Spleen (tissue), 11 donors: ENCODE measurements around the gene IVNS1ABP. TPM values are rescaled to one million over a fixed set of nuclear protein-coding genes. Genes with fewer than 3 reads are reported as not detected.

Source experiments
- DNase-seq: peaks from one replicate; pipeline ENCODE4 v3.0.0-alpha.2; 2020
- H3K27ac ChIP-seq, 8 donors: fragments of 200-600 bp; sonication (generic) in 7 of 8; 1 replicate in 4 of 8; 2 replicates in 4 of 8; pipeline versions ENCODE4 v1.5.0 to v1.8.0; 2016 to 2021; ENCODE audit warnings: inconsistent platforms in 4 of 8, mild to moderate bottlenecking in 4 of 8, moderate library complexity in 1 of 8
- H3K27me3 ChIP-seq, 7 donors: fragments of 200-600 bp; sonication (generic) in 6 of 7; replicated peaks in 1 of 7; 1 replicate in 4 of 7; 2 replicates in 3 of 7; pipeline versions ENCODE4 v1.5.0 to v1.8.0; 2016 to 2021; ENCODE audit warnings: inconsistent platforms in 3 of 7, mild to moderate bottlenecking in 1 of 7
- H3K36me3 ChIP-seq, 6 donors: fragments of 200-600 bp; sonication (generic) in 5 of 6; 1 replicate in 4 of 6; 2 replicates in 2 of 6; pipeline versions ENCODE4 v1.5.0 to v1.8.0; 2016 to 2021; ENCODE audit warnings: inconsistent platforms in 2 of 6
- H3K4me1 ChIP-seq, 6 donors: fragments of 200-600 bp; sonication (generic) in 5 of 6; 1 replicate in 3 of 6; 2 replicates in 3 of 6; pipeline versions ENCODE4 v1.5.0 to v1.8.0; 2016 to 2021; ENCODE audit warnings: inconsistent platforms in 3 of 6
- H3K4me3 ChIP-seq, 8 donors: fragments of 200-600 bp; sonication (generic) in 7 of 8; 1 replicate in 4 of 8; 2 replicates in 4 of 8; pipeline versions ENCODE4 v1.5.0 to v1.8.0; 2016 to 2021; ENCODE audit warnings: inconsistent platforms in 4 of 8, mild to moderate bottlenecking in 4 of 8, moderate library complexity in 2 of 8
- H3K9me3 ChIP-seq, 8 donors: fragments of 200-600 bp; sonication (generic) in 7 of 8; 1 replicate in 4 of 8; 2 replicates in 4 of 8; pipeline versions ENCODE4 v1.5.0 to v1.8.0; 2016 to 2021; ENCODE audit warnings: inconsistent platforms in 4 of 8
- POLR2A ChIP-seq, 3 donors: fragments of 450-650 bp; IDR thresholded peaks; one replicate each; pipeline ENCODE4 v1.5.1; 2017; ENCODE audit warnings: antibody characterized with exemption in 3 of 3, mild to moderate bottlenecking in 1 of 3
- POLR2AphosphoS5 ChIP-seq, 3 donors: sonication (generic); formaldehyde crosslinking; IDR thresholded peaks; one replicate each; pipeline ENCODE4 v1.5.1; 2017; ENCODE audit warnings: antibody characterized with exemption in 3 of 3
- WGBS, 5 donors: extraction: QIAGEN DNeasy Blood & Tissue Kit in 3 of 5; methylation state at CpG; one replicate each; pipeline versions ENCODE4 v1.1.5 to v1.1.7; 2013 to 2018; 5-methylcytosine and 5-hydroxymethylcytosine counted together
- intact Hi-C: fragments of 100-400 bp; cut with DNase I; formaldehyde crosslinking; loops from one replicate; pipeline ENCODE4 v1.15.0; 2023; ENCODE audit warnings: low total_unique reads
- polyA plus RNA-seq, 3 donors: library from polyadenylated mRNA; stranded (reverse); fragments of 200-250 nt; gene quantifications; one replicate each; pipeline ENCODE4 v1.2.1, GENCODE V29; 2013
- total RNA-seq, 7 donors: library from RNA; depleted of rRNA in 3 of 7; stranded (reverse); fragments of >200 nt in 3 of 7; fragmentation: NEBNext Ultra II Directional in 4 of 7; extraction: Animal tissue kit (Norgen Biotek cat#: 25700) in 4 of 7; gene quantifications; one replicate each; pipeline versions ENCODE4 v1.1.0 to v1.2.1, GENCODE V29; 2016 to 2021
- TF ChIP-seq, protein P1 (sequence below), 11 experiments: fragments of 200-600 bp in 7 of 11; fragments of 450-650 bp in 4 of 11; sonication (generic) in 4 of 11; IDR thresholded peaks in 8 of 11; conservative IDR thresholded peaks in 3 of 11; 1 replicate in 7 of 11; 2 replicates in 4 of 11; pipeline versions ENCODE4 v1.4.0 to v1.8.0; 2016 to 2021; ENCODE audit warnings: antibody characterized with exemption in 11 of 11, inconsistent platforms in 4 of 11, mild to moderate bottlenecking in 1 of 11
- donor health status: healthy with polysubstance abuse.
- donor health status: DM: no; HTN: no; CAD: no; lungs with moderate emphysema.
- donor health status: DM: no; HTN: no; CAD: no.
- donor health status: Bipolar disorder and iron deficiency.
- donor health status: healthy.
- donor health status: DM: no; HTN: no; CAD: no.
- donor health status: DM: yes; HTN: yes; CAD: no.

IVNS1ABP gene
- total and polyA plus RNA-seq, 10 donors, result 29.5 to 148 (median 107) TPM

GRCh38 chr1:185311589-185312225 is 5.3 kb downstream of the IVNS1ABP start:
- H3K4me1 ChIP-seq, result peaks cover 32 to 73% (median 61%) of the 10 kb centered on the region in 6 donors
- intact Hi-C loops, result loop anchor here (10.0 kb wide), 2 partner anchors 157 to 253 kb away; partner anchors contain the start of genes SWT1 and TRMT1L
- H3K27ac ChIP-seq, result peak overlapping the region in 1 of 8 donors; percentile 19
- H3K4me3 ChIP-seq, result no peak overlapping the region
- H3K9me3 ChIP-seq, result no peaks in the 10 kb centered on the region
- H3K36me3 ChIP-seq, result peaks cover 0 to 45% (median 40%) of the 10 kb centered on the region in 6 donors
- TF ChIP-seq, protein P1, sequence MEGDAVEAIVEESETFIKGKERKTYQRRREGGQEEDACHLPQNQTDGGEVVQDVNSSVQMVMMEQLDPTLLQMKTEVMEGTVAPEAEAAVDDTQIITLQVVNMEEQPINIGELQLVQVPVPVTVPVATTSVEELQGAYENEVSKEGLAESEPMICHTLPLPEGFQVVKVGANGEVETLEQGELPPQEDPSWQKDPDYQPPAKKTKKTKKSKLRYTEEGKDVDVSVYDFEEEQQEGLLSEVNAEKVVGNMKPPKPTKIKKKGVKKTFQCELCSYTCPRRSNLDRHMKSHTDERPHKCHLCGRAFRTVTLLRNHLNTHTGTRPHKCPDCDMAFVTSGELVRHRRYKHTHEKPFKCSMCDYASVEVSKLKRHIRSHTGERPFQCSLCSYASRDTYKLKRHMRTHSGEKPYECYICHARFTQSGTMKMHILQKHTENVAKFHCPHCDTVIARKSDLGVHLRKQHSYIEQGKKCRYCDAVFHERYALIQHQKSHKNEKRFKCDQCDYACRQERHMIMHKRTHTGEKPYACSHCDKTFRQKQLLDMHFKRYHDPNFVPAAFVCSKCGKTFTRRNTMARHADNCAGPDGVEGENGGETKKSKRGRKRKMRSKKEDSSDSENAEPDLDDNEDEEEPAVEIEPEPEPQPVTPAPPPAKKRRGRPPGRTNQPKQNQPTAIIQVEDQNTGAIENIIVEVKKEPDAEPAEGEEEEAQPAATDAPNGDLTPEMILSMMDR (IDR thresholded peaks at IDR 0.05 in 8 of 11, conservative IDR thresholded peaks at IDR 0.05 in 3 of 11), result no peak
- TF ChIP-seq POLR2A (IDR thresholded peaks at IDR 0.05) (no peak), POLR2AphosphoS5 (IDR thresholded peaks at IDR 0.05) (no peak)
- H3K27me3 ChIP-seq, result no peaks in the 10 kb centered on the region
- DNase-seq, result no peak

GRCh38 chr1:185309566-185309965 is 7.5 kb downstream of the IVNS1ABP start:
- TF ChIP-seq, protein P1 (IDR thresholded peaks at IDR 0.05 in 8 of 11, conservative IDR thresholded peaks at IDR 0.05 in 3 of 11), result no peak
- TF ChIP-seq POLR2AphosphoS5 (IDR thresholded peaks at IDR 0.05) (no peak), POLR2A (IDR thresholded peaks at IDR 0.05) (no peak)
- peaks cover 0 to 66% (median 60%) of the 10 kb centered on the region in 6 donors for H3K36me3 ChIP-seq
- WGBS, 5 donors, result 14 to 32% (median 26%) methylated on average over 2 of the region's 2 CpGs

GRCh38 chr1:185308126-185308525 is 8.9 kb downstream of the IVNS1ABP start:
- intact Hi-C loops, result no loop called here

More at GRCh38 chr1:185309566-185309965, 7.5 kb downstream of the IVNS1ABP start:
- Histone ChIP-seq H3K27me3 (no peaks in the 10 kb centered on the region), H3K4me3 (no peak overlapping the region), H3K27ac (peak overlapping the region in 1 of 8 donors; percentile 39), H3K4me1 (peaks cover 31 to 58% (median 48%) of the 10 kb centered on the region in 6 donors), H3K9me3 (no peaks in the 10 kb centered on the region)
- no peak for DNase-seq
- intact Hi-C loops, result no loop called here

GRCh38 chr1:185305419-185305818 is 11.6 kb downstream of the IVNS1ABP start:
- H3K4me1 ChIP-seq, result peaks cover 0 to 16% (median 10%) of the 10 kb centered on the region in 6 donors
- no peaks in the 10 kb centered on the region for H3K27me3 ChIP-seq
- H3K27ac ChIP-seq, result no peak overlapping the region
- peaks cover 0 to 100% (median 89%) of the 10 kb centered on the region in 6 donors for H3K36me3 ChIP-seq
- TF ChIP-seq, protein P1 (IDR thresholded peaks at IDR 0.05 in 8 of 11, conservative IDR thresholded peaks at IDR 0.05 in 3 of 11), result no peak
- no peak for TF ChIP-seq POLR2A (IDR thresholded peaks at IDR 0.05)
- TF ChIP-seq POLR2AphosphoS5 (IDR thresholded peaks at IDR 0.05), result peak in 1 of 3 donors; percentile 26
- no peak overlapping the region for H3K4me3 ChIP-seq
- no peaks in the 10 kb centered on the region for H3K9me3 ChIP-seq
- WGBS, 5 donors, result 93 to 99% (median 96%) methylated on average over 3 of the region's 3 CpGs
- DNase-seq, result no peak
- intact Hi-C loops, result no loop called here

More at GRCh38 chr1:185308126-185308525, 8.9 kb downstream of the IVNS1ABP start:
- DNase-seq, result no peak
- Histone ChIP-seq H3K36me3 (peaks cover 0 to 81% (median 75%) of the 10 kb centered on the region in 6 donors), H3K27me3 (no peaks in the 10 kb centered on the region), H3K4me1 (peaks cover 17 to 43% (median 34%) of the 10 kb centered on the region in 6 donors), H3K27ac (no peak overlapping the region), H3K9me3 (no peaks in the 10 kb centered on the region), H3K4me3 (no peak overlapping the region)
- TF ChIP-seq, protein P1 (IDR thresholded peaks at IDR 0.05 in 8 of 11, conservative IDR thresholded peaks at IDR 0.05 in 3 of 11), result no peak
- TF ChIP-seq POLR2AphosphoS5 (IDR thresholded peaks at IDR 0.05), result no peak
- TF ChIP-seq POLR2A (IDR thresholded peaks at IDR 0.05), result no peak
- 87 to 94% (median 93%) methylated on average over 1 of the region's 1 CpG for WGBS, 5 donors
